Stimulated activated CD8-positive, alpha-beta memory T cell treated with anti-CD3 and anti-CD28 coated beads, Interleukin-4, amount 100 ng/mL, for 4 hours (primary cell): ENCODE measurements around the gene PPP2R3A.
"Not testable (repeated sequence)": the region's sequence is repeated elsewhere in the genome, so short reads cannot be mapped to it uniquely, and the experiment has no call there.

Source experiments
- DNase-seq, 2 donors: peaks; one replicate each; pipeline ENCODE4 v3.0.0-alpha.2; 2020; ENCODE audit warnings: low read depth in 2 of 2, low spot score in 1 of 2

Gene PPP2R3A, protein sequence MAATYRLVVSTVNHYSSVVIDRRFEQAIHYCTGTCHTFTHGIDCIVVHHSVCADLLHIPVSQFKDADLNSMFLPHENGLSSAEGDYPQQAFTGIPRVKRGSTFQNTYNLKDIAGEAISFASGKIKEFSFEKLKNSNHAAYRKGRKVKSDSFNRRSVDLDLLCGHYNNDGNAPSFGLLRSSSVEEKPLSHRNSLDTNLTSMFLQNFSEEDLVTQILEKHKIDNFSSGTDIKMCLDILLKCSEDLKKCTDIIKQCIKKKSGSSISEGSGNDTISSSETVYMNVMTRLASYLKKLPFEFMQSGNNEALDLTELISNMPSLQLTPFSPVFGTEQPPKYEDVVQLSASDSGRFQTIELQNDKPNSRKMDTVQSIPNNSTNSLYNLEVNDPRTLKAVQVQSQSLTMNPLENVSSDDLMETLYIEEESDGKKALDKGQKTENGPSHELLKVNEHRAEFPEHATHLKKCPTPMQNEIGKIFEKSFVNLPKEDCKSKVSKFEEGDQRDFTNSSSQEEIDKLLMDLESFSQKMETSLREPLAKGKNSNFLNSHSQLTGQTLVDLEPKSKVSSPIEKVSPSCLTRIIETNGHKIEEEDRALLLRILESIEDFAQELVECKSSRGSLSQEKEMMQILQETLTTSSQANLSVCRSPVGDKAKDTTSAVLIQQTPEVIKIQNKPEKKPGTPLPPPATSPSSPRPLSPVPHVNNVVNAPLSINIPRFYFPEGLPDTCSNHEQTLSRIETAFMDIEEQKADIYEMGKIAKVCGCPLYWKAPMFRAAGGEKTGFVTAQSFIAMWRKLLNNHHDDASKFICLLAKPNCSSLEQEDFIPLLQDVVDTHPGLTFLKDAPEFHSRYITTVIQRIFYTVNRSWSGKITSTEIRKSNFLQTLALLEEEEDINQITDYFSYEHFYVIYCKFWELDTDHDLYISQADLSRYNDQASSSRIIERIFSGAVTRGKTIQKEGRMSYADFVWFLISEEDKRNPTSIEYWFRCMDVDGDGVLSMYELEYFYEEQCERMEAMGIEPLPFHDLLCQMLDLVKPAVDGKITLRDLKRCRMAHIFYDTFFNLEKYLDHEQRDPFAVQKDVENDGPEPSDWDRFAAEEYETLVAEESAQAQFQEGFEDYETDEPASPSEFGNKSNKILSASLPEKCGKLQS (N-terminal part only)

DNA sequence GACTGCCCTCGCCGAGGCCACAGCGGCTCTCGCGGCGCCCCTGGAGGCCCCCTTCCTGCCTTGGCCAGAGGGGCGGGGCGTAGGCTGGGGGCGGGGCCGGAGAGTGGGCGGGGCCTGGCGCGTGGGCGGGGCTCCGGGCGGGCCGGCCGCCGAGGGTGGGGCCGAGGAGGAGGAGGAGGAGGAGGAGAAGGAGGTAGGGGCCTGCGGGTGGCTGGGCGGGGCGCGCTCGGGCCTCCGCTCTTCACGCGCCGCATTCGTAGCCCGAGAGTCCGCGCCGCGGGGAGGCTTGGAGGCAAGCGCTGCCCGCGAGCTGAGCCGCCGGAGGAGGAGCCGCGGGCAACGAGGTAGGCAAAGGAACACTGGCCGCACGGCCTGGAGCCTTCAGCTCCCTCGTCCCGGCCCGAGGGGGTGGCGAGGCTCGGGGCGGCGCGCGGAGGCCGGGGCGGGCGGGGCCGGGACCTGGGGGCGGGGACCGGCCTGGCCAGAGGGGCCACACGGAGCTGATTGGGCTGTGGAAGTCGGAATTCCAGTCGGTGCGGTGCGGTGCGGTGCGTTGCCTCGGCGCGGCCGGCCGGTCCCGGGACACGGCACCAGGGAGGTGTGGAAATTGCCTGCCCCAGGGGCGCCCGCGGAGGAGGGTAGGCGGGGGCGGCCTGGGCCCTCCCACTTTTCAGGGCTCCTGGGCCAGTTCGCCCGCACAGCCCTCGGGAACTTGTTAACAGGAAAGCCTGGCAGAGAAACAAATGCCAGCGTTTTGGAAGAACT lies at the start of gene PPP2R3A:
Gene PPP2R3A (plus strand): TSS at position 223 of the 765 bp plus-strand sequence. CDS start 35,771 bp downstream, outside the sequence.
- peak; percentile 13 to 33 for DNase-seq

DNA sequence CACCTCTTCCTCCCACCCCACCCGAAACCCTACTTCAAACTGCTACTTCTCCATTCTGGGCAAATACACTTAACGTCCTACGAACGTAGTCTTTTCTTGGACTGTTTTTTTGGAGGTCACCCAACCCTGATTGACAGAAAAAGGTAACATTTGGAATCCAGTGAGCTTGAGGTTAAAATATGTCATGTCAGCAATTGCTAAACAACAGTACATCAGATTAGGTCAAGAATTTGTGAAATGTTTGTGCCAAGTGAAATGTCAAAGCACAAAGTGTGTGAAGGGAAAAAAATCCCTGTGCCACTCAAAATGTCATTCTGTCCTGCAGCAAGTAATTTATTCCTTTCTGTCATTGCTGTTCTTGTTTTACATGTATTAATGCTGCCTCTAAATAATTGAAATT lies 49.2 kb upstream of the PPP2R3A start:
- no peak for DNase-seq

DNA sequence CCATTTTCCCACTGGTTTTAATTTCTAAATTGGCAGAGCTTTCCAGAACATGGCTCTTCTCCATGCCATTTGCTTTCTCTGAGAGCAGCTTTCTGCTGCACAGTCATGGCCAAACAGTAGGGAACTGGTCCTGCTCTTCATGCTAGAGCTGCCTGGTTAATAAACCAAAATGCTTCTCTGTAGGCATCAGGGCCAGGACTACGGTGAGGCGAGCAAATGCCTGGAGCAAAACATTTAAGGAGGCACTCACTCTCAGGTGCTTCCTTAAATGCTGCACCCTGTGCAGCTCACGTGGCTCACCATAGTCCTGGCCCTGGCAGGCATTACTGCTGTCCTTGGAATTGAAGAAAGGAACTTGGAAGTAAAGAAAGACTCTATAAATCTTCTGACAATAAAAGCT lies 48.5 kb upstream of the PPP2R3A start:
- DNase-seq: no peak

DNA sequence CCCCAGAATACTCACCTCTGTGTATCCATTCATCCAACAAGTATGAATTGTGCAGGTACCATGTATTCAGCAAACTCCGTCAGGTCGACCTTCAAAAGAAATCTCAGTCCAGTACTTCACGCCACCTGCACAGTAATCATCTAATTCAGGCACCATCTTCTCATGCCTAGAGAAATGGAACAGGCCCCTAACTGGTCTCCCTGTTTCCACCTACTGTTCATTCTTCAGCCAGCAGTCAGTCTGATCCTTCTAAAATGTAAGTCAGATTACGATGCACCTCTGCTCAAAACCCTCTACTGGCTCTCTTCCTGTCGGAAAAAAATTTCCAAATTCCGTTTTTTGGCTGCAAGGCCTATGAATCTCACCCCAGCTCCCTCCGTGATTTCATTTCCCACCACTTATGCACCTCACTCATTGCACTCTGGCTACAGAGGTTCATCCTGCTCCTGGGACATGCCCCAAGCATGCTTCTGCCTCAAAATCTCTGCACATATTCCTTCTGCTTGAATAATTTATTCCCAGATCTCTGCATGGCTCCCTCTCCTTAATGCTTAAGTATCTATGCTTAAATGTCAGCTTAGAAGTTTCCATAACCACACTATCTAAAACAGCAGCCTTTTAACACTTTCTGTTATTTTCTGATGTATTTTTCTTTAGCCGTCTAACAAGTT lies 47.5 kb upstream of the PPP2R3A start:
- no peak for DNase-seq

DNA sequence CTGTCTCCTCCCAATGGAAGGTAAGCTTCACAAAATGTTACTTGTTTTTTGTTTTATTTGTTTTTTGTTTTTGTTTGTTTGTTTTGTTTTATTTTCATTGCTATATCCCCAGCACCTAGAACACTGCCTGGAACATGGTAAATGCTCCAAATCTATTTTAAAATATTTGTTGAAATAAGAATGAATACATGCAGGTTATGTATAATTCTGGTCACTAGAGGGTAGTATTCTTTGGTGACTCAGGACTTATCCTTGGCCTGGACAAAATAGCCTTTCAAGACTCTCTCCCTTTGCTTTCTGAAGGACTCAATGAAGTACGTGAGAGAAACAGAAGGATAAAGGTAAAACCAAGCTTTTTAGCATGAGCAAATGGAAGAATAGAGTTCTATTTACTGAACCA lies 46.9 kb upstream of the PPP2R3A start:
- no peak for DNase-seq

DNA sequence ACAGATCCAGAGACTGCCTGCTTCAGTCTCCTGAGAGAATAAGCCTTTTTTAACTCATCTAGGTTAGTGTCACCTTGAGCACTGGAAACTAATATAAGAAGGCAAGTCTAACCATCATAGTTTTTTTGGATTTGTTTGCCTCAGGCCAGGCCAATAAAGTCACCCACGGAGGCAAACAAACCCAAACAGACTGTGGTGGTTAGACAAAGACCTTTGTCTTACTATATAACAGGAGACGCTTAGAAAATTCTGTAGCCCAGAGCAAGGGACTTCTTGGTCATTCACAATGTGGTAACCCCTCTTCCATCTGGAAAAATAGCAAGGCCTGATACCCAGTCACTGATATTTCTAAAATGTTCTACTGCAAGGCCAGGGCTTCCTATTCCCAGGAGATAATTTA lies 45.3 kb upstream of the PPP2R3A start:
- DNase-seq: no peak

DNA sequence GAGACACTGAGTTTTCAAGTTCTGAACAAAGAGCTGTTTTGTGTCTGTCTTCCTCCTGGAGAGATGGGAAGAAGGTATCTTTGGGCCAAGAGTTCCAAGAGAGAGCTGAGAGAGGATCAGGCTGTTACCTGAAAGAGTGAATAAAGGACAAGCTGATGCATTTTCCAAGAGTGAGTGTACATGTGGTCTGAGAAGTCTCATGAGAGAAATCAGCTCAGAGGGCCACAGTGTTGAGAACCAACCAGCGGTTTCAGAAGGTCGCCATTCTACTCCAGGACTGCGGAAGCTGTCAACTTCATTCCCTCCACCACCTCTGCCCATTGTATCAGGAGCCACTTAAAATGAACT lies 42.7 kb upstream of the PPP2R3A start:
- no peak for DNase-seq

DNA sequence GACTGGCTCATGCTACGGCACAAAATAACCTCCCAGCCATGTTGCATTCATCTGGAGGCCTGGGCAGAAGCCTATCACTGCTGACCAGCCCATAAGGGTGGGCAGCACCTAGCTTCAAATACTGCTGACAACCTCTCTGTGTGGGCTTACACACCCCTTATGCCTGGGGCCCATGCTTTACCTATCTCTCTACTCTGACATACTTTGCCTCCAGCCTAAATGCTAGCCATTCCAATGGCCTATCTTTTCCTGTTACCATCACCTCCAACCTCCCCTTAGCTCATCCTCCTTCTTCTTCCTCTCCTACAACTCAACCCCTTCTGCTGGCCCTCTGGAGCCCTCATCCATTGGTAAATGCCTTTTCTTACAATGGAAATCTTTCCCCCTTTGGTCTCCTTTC lies 41.0 kb upstream of the PPP2R3A start:
- no peak for DNase-seq

DNA sequence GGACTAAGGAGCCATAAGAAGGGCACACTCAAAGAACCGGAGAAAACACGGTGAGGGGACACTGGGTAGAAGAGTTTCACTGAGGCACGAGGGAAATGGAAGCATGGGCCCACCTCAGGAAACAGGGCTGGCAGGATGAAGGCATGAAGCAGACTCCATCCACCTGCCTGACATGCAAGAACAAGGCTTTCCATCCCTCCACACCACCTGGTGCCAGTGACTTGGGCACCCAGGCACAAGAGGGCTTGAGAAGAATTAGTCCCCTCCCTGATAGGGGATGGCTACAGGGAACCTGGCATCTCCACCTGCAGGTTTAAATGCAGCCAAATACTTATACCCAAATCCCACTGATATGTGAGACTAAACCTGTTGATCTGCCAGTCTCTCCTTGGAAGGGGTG lies 38.9 kb upstream of the PPP2R3A start:
- no peak for DNase-seq

DNA sequence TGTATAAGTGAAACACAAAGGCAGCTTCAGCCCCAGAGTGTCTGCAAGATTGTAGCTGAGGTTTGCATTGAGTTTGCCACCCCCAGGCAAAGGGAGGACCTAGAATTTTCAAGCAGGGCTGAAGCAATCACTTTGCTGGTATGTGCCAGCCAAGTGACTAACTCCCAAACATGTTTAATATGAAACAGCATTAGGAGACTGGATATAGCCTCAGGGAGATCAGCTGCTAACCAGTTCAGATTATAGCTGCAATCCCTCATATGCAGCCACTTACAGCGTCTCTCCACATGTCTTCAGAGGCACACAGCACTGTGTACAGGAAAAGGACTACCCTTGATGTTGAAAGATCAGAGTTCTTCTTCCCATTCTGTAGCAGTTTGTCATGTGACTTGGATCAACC lies 38.4 kb upstream of the PPP2R3A start:
- no peak for DNase-seq

DNA sequence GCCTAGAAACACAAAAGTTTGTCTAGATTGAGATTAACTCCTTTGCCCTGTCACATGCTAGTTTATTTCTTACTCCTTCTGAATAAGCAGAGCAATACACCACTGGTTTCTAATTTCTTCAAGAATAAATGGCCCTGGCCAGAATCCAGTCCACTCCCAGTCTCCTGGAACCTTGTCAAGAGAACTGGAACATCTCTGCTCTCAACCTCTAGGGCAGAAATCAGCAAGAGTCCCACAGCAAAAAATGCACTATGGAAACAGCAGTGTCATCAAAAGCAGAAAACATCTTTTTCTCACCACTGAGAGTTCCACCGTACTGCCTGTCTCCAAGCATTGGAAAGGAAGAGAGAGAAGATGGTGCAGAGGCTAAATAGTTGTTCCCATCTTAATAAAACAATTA lies 35.9 kb upstream of the PPP2R3A start:
- no peak for DNase-seq

DNA sequence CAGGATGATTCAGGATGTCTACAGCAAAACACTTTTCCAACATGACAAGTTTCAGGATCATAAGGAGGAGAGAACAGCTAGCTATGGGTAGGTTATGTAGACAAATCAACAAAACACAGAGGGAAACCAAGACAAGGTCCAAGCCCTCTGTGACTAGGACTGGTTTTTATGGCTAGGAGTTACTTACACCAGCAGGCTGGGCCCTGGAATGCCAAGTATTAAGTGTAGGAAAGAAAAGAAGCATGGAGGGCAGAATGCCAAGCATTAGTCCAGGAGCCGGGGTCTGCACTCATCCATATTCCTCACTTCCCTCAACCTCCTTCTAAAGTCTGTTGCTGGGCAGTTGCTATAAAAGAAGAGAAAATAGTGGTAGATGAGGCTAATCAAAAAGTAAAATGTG lies 35.3 kb upstream of the PPP2R3A start:
- DNase-seq: no peak

DNA sequence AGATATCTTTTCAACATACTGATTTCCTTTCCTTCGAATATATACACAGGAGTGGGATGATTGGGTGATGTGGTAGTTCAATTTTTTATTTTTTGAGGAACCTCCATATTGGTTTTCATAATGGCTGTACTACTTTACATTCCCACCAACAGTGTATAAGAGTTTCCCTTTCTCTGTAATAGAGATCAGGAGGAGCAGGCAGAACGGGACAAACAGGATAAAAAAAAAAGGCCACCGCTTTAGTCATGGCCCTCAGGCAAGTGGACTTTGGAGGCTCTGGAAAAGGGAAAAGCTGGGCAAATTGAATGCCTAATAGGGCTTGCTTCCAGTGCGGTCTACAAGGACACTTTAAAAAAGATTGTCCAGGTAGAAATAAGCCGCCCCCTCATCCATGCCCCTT lies 30.4 kb upstream of the PPP2R3A start:
- DNase-seq: not testable (repeated sequence)

DNA sequence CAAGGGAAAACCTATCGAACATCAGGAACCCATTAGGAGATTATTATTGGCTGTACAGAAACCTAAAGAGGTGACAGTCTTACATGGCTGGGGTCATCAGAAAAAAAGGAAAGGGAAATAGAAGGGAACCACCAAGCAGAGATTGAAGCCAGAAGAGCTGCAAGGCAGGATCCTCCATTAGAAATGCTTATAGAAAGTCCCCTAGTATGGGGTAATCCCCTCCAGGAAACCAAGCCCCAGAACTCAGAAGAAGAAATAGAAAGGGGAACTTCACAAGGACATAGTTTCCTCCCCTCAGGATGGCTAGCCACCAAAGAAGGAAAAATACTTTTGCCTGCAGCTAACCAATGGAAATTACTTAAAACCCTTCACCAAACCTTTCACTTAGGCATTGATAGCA lies 27.8 kb upstream of the PPP2R3A start:
- DNase-seq: not testable (repeated sequence)

DNA sequence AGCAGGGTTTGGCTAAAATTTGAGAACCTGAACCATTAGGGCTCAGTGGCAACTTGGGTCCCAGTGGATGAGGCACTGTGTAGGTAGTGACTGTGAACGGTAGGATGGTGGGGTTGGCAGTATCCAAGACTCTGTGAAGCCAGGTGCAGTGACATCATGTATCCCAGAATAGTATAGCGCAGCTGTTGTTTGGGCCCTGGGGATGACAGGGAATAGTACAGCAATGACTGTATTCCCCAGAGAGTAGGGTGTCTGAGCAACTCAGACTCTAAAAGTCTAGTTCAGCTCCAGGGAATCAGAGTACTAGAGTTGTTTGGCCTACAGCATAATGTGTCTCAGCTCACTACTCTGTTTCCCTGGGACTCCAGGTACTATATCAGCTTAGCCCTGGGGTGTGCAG lies 20.7 kb upstream of the PPP2R3A start:
- DNase-seq: no peak

DNA sequence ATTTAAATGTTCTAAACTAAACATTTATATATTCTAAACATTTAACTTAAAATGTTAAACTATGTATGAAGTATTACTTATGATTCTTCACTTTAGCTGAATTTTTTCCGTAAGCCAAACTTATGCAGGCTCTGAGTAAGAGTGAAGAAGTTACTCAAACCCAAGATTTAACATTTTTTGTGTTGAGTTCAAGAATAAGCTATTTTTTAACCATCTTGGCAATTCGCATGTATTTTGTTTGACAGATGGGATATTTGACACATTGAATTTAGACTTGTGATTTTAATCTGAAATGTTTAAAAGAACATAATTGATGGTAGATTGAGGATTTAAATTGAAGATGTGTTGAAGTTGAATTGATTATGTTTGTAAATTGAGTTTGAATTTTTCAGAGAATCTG lies 14.6 kb upstream of the PPP2R3A start:
- no peak for DNase-seq

DNA sequence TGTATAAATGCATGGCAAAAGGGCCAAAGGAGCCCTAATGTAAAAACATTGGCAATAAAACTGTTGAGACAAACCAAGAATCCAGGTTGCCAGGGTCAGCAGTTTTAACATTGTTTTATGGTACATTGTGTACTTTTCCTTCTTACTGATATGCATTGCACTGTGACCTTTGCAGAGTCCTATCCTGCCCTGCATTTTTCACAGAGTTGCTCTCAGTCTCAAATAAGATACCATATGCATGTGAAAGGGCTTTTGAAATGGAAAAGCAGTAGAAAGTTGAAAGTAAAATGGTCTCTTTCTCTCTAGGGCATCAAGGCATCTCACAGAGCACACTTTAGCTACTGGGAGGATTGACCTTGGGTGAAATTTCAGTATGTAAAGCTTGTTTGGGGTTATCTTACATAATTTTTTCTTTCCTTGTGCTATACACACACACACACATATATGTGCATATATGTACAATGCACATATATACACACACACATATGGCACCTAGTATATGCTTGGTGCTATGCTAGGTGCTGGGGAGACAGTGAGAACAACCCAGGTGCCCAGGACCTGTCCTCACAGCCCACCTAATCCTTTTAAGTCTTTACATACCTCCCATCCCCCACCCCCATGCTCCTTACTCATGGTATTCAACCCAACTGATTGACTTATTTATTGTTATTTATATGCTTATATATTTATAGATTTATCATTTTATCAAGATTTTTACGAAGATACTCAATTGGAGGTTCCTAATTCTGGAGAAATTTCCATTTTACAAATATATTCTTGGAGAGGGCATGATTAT lies 1.2 kb upstream of the PPP2R3A start:
- DNase-seq: no peak

DNA sequence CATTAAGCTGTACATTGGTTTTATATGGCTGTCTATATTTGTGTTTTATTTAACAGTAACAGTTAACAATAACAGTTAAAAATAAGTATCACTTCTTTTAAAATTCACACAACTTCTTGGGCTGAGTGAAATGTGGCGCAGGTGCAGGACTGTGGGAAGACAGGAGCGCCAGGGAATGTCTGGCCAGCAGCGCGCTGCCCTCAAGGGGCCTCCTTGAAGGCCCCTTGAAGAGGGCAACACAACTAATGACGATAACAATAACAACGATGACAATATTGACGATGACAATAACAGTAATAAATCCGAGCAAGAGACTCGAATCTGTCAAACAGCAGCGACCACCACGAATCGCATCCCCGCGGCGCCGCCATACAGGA lies 411 bp upstream of the PPP2R3A start:
- no peak for DNase-seq

DNA sequence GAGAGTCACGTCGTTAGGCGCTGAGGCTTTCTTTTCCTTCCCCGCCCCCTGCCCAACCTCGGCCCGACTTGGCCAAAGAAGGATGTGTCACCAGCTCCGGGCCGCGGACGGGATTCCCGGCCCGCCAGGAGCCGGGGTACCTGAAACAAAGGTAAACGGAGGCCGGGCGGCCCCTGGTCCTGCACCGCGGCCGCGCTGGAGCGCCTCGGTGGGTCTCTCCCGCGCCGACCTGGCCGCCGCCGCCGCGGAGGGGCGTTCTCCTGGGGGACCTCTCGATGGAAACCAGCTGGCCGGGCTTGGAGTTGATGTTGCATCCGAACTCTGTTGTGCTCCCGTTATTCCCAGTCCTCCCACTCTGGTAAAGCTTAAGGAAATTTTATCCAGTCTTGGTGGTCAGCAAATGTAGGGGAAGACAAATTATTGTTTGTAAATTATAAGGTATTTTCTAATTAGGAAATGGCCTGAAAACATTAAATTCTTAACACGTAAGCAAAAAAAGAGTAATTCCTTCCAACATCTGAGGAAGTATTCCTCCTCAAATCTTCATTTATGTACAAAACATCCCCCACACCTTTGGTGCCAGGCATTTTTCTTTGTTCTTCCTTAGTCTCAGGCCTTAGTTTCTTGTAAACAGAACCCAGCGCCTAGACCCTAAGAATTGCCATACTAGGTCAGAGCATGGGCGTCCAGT lies 888 bp downstream of the PPP2R3A start:
- DNase-seq: no peak
